Left ventricle myocardium inferior (tissue), 1 donor: ENCODE data around the gene FRMPD3. TPM values are rescaled to one million over a fixed set of nuclear protein-coding genes. Genes with fewer than 3 reads are reported as not detected.

ENCODE experiments used
- DNase-seq: peaks from one replicate; pipeline ENCODE4 v3.0.0-alpha.2; 2020
- H3K27ac ChIP-seq: fragments of 200-600 bp; replicated peaks from 2 replicates; pipeline ENCODE4 v1.8.0; 2021
- H3K27me3 ChIP-seq: fragments of 200-600 bp; 2 replicates; pipeline ENCODE4 v1.8.0; 2021; ENCODE audit warnings: low read depth
- H3K36me3 ChIP-seq: fragments of 200-600 bp; 2 replicates; pipeline ENCODE4 v1.8.0; 2021
- H3K4me1 ChIP-seq: fragments of 200-600 bp; 2 replicates; pipeline ENCODE4 v1.8.0; 2021
- H3K4me3 ChIP-seq: fragments of 200-600 bp; 2 replicates; pipeline ENCODE4 v1.8.0; 2021; ENCODE audit warnings: mild to moderate bottlenecking, moderate library complexity
- H3K9me3 ChIP-seq: fragments of 200-600 bp; replicated peaks from 2 replicates; pipeline ENCODE4 v1.8.0; 2021
- intact Hi-C: fragments of 100-400 bp; cut with micrococcal nuclease; formaldehyde crosslinking; loops from one replicate; pipeline ENCODE4 v1.11.0; 2022
- total RNA-seq: library from RNA; stranded (reverse); fragmentation: NEBNext Ultra II Directional; extraction: Animal tissue kit (Norgen Biotek cat#: 25700); gene quantifications from one replicate; pipeline ENCODE4 v1.2.1, GENCODE V29; 2021
- TF ChIP-seq, protein P1 (sequence below): fragments of 200-600 bp; IDR thresholded peaks from 2 replicates; pipeline ENCODE4 v1.8.0; 2021; ENCODE audit warnings: antibody characterized with exemption, mild to moderate bottlenecking, borderline replicate concordance
- donor health status: DM: no; HTN: yes; CAD: no; lungs with severe emphysema.

Gene FRMPD3
- total RNA-seq, 1 donor from 2014 or later, result not detected

- Histone ChIP-seq H3K4me1 (no peaks in the 10 kb centered on the region), H3K36me3 (no peaks in the 10 kb centered on the region), H3K27ac (no peak overlapping the region), H3K27me3 (peaks cover 53% of the 10 kb centered on the region), H3K9me3 (no peaks in the 10 kb centered on the region), H3K4me3 (no peak overlapping the region)
- intact Hi-C loops, result no loop called here
- TF ChIP-seq, protein P1, sequence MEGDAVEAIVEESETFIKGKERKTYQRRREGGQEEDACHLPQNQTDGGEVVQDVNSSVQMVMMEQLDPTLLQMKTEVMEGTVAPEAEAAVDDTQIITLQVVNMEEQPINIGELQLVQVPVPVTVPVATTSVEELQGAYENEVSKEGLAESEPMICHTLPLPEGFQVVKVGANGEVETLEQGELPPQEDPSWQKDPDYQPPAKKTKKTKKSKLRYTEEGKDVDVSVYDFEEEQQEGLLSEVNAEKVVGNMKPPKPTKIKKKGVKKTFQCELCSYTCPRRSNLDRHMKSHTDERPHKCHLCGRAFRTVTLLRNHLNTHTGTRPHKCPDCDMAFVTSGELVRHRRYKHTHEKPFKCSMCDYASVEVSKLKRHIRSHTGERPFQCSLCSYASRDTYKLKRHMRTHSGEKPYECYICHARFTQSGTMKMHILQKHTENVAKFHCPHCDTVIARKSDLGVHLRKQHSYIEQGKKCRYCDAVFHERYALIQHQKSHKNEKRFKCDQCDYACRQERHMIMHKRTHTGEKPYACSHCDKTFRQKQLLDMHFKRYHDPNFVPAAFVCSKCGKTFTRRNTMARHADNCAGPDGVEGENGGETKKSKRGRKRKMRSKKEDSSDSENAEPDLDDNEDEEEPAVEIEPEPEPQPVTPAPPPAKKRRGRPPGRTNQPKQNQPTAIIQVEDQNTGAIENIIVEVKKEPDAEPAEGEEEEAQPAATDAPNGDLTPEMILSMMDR, result no peak
- no peak for DNase-seq
Measured at GRCh38 chrX:107450823-107451509, 1.5 kb downstream of the FRMPD3 start.

DNA sequence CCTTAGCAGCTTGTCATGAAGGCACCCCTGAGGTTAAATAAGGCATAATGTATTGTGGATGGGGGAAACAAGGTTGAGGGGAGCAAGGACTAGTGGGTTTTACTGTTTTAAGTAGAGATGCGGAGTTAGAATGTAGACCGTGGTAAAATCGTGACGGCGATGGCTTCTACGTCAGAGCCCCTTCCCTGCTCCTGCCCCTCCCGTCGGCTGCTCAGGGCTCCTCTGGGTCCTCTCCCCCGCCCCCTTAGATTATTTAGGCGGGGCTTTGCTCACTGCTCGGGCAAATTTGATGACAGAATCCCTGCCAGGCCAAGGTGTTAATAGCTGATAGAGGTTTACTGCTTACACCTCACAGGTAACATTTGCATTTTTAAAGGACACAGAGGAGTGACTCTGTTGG lies 2.3 kb downstream of the FRMPD3 start:
- TF ChIP-seq, protein P1, result no peak
- H3K27ac ChIP-seq, result no peak overlapping the region
- no peak overlapping the region for H3K4me3 ChIP-seq
- H3K4me1 ChIP-seq, result no peaks in the 10 kb centered on the region
- H3K27me3 ChIP-seq, result peaks cover 52% of the 10 kb centered on the region
- no peaks in the 10 kb centered on the region for H3K9me3 ChIP-seq
- no peaks in the 10 kb centered on the region for H3K36me3 ChIP-seq
- intact Hi-C loops, result no loop called here
- no peak for DNase-seq

DNA sequence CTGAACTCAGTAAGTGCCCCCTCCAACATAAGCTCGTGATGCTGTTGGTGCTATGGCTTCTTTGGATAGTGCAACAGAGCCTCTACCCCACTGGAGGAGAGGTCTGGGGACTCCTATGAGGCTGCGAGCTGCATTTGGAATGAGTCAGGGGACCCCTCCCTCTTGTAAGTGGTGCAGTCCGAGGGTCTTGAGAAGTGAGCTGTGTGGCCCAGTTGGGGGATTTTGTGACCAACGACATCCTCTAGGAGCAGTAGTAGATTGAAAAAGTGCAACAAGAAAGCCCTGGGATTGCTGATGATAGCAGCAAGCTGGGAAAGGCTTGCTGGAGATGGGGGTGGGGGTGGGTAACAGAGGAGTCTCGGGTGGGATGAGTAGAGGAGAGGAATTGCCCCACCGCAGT lies 3.1 kb downstream of the FRMPD3 start:
- TF ChIP-seq, protein P1, result no peak
- Histone ChIP-seq H3K27ac (no peak overlapping the region), H3K36me3 (no peaks in the 10 kb centered on the region), H3K9me3 (no peaks in the 10 kb centered on the region), H3K27me3 (peaks cover 46% of the 10 kb centered on the region), H3K4me1 (no peaks in the 10 kb centered on the region), H3K4me3 (no peak overlapping the region)
- DNase-seq, result no peak
- intact Hi-C loops, result no loop called here

GRCh38 chrX:107454302-107454701 lies 4.8 kb downstream of the FRMPD3 start:
- Histone ChIP-seq H3K27ac (no peak overlapping the region), H3K27me3 (peaks cover 32% of the 10 kb centered on the region), H3K36me3 (no peaks in the 10 kb centered on the region), H3K4me1 (no peaks in the 10 kb centered on the region), H3K9me3 (no peaks in the 10 kb centered on the region), H3K4me3 (no peak overlapping the region)
- TF ChIP-seq, protein P1, result no peak
- intact Hi-C loops, result no loop called here
- no peak for DNase-seq

DNA sequence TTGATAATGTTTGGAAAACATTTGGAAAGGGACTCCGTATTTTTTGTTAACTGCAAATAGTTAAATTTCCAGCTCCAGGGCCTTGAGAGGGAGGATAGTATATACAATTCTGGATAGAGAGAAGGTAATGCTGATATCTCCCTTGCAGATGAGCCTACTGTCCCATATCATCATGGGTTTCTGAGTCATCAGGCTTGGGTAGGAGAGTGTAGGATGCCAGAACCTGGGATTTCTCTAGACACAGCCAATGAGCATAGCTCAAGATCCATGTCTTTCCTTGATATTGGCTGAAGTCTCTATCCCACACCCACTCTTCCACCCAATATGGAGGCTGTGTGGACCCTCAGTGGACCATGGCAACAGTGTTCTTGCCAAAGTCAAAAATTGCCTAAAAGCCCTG lies 7.8 kb downstream of the FRMPD3 start:
- no peaks in the 10 kb centered on the region for H3K4me1 ChIP-seq
- no peak overlapping the region for H3K27ac ChIP-seq
- no peaks in the 10 kb centered on the region for H3K9me3 ChIP-seq
- intact Hi-C loops, result no loop called here
- H3K27me3 ChIP-seq, result peaks cover 8% of the 10 kb centered on the region
- DNase-seq, result no peak
- no peak overlapping the region for H3K4me3 ChIP-seq
- no peaks in the 10 kb centered on the region for H3K36me3 ChIP-seq
- TF ChIP-seq, protein P1, result no peak
